SK-N-MC (cell line): ENCODE results near the gene SH2D2A.

ENCODE experiments used
- EZH2 ChIP-seq: fragments of 200-600 bp; sonication (generic); IDR thresholded peaks from one replicate; pipeline ENCODE4 v1.6.1; 2017; ENCODE audit warnings: antibody characterized with exemption
- FOXP2 ChIP-seq: optimal IDR thresholded peaks from 2 replicates; pipeline ENCODE3; 2011; ENCODE audit warnings: mild to moderate bottlenecking, moderate library complexity; ENCODE audit not compliant: insufficient read depth; ENCODE audit errors: extremely low read length, control extremely low read depth

DNA sequence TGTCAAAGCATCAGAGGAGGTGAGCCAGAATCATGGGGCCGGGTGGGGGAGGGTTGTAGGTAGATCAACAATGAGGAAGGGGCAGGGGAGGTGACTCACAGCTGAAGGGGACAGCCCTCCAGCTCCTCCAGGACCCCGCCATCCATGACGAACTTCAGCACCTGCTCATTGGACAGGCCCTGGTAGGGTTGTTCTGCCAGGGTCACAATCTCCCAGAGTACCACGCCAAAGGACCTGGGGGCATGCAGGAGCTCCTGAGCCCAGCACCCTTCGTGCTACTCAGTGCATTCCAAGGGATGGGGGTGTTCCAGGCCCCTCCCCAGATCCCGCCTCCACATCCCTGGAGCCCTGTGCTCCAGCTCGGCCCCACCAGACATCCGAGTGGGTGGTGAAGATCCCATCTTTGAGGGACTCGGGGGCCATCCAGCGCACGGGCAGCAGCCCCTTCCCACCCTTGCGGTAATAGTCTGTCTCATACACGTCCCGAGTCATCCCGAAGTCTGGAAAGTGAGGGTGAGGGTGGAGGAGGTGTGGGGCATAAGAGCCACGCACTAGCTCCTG is 24.7 kb upstream of the SH2D2A start:
- TF ChIP-seq FOXP2 (no peak), EZH2 (no peak)
